ENCODE measurements around the gene APH1A. TPM values are rescaled to one million over a fixed set of nuclear protein-coding genes. Genes with fewer than 3 reads are reported as not detected.
A peak's percentile ranks its signal among the peaks of the same experiment; 100 is the strongest.
"Not testable (repeated sequence)": the region's sequence is repeated elsewhere in the genome, so short reads cannot be mapped to it uniquely, and the experiment has no call there.

Gene APH1A
- polyA plus RNA-seq (2012; ENCODE audit: missing spikeins) = 76.6 TPM

DNA sequence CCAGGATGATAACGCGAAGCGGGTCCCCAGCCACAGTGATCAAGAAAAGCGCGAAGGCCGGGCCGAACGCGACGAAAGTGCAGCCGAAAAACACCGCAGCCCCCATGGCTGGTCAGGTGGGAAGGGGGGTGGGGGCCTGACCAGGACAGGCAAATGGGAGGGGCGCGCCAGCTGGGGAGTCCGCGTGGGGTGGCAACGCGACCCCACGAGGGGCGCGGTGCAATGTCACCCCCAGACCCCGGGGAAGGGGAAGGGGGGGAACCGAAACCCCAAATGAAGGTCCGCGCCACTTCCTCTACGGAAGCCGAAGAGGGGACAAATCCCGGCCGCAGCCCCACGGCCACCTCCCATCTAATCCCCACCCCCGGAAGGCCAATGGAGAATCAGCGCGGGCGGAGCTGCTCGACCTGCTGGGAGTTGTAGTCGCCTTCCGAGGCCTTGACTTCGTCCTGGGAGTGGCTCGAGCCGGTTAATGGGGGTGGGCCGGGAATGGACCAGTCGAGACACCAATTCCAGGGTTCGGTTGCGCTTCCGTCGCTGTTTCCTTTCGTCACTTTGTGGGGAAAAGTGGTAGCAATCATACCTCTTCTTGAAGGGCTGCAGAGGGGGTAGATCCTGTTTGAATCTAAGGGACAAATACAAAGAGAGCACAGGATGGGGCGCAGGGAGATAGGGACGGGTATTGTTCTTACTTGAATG lies at the start of gene APH1A:
Gene APH1A, minus strand, starts transcription at position 312 of the 699 bp plus-strand sequence. Its CDS starts 206 bp downstream, at position 106.
- TF ChIP-seq POLR2A (IDR thresholded peaks at IDR 0.05; ENCODE audit: low read depth, low read length) = peak; percentile 62
- TF ChIP-seq TAF1 (IDR thresholded peaks at IDR 0.05; ENCODE audit: borderline replicate concordance, low read depth, low read length) = peak; percentile 47
- peak; percentile 34 for TF ChIP-seq POLR2AphosphoS5 (IDR thresholded peaks at IDR 0.05; ENCODE audit: low read depth, low read length)
- DNase-seq (ENCODE audit: insufficient read length) (peak; percentile 98), FAIRE-seq (peak; percentile 95)

DNA sequence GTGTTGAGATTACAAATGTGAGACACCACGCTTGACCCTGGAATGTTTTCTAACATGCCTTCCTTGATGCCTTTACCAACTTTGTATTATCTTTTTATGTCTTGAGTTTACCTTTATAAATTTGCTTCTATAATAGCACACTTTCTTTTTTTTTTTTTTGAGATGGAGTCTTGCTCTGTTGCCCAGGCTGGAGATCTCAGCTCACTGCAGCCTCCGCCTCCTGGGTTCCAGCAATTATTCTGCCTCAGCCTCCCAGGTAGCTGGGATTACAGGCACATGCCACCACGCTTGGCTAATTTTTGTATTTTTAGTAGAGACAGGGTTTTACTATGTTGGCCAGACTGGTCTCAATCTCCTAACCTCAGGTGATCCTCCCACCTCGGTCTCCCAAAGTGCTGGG lies 45.9 kb upstream of the APH1A start:
- not testable (repeated sequence) for FAIRE-seq; DNase-seq (ENCODE audit: insufficient read length)

GRCh38 chr1:150311762-150312161 lies 42.9 kb upstream of the APH1A start:
- FAIRE-seq (no peak), DNase-seq (ENCODE audit: insufficient read length) (no peak)
- TF ChIP-seq TAF1 (IDR thresholded peaks at IDR 0.05; ENCODE audit: borderline replicate concordance, low read depth, low read length) (no peak), POLR2AphosphoS5 (IDR thresholded peaks at IDR 0.05; ENCODE audit: low read depth, low read length) (no peak), POLR2A (IDR thresholded peaks at IDR 0.05; ENCODE audit: low read depth, low read length) (no peak)

GRCh38 chr1:150309758-150310508 lies 41.1 kb upstream of the APH1A start:
- DNase-seq (ENCODE audit: insufficient read length) = no peak
- TF ChIP-seq POLR2AphosphoS5 (IDR thresholded peaks at IDR 0.05; ENCODE audit: low read depth, low read length) (no peak), POLR2A (IDR thresholded peaks at IDR 0.05; ENCODE audit: low read depth, low read length) (no peak), TAF1 (IDR thresholded peaks at IDR 0.05; ENCODE audit: borderline replicate concordance, low read depth, low read length) (no peak)
- no peak for FAIRE-seq

- FAIRE-seq; DNase-seq (ENCODE audit: insufficient read length): not testable (repeated sequence)
These were observed 39.8 kb upstream of the APH1A start for GRCh38 chr1:150308585-150308984.

GRCh38 chr1:150302902-150303301 lies 34.1 kb upstream of the APH1A start:
- FAIRE-seq = no peak
- TF ChIP-seq POLR2AphosphoS5 (IDR thresholded peaks at IDR 0.05; ENCODE audit: low read depth, low read length) (no peak), POLR2A (IDR thresholded peaks at IDR 0.05; ENCODE audit: low read depth, low read length) (no peak), TAF1 (IDR thresholded peaks at IDR 0.05; ENCODE audit: borderline replicate concordance, low read depth, low read length) (no peak)

DNA sequence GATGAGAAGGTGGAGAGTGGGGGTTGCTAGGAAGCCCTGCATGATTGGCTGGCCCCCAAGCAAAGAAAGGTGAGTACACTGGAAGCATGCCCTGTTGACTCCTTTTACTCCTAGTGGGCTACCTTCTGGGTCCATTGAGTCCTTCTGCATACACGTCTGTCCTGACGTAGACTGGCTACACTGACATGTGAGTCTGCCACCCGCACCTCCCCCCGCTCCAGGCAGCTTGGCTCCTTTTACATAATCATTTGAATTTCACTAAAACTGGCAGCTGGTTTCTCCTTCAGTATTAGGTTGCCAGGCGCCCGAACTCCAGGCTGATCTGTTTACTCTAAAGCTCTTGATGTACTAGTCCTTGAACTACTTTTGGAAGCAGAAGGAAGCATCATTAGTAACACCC lies 33.5 kb upstream of the APH1A start:
- DNase-seq (ENCODE audit: insufficient read length) = no peak
- TF ChIP-seq TAF1 (IDR thresholded peaks at IDR 0.05; ENCODE audit: borderline replicate concordance, low read depth, low read length) = no peak
- no peak for FAIRE-seq

More at GRCh38 chr1:150302902-150303301, 34.1 kb upstream of the APH1A start:
- no peak for DNase-seq (ENCODE audit: insufficient read length)

GRCh38 chr1:150299716-150300115 lies 30.9 kb upstream of the APH1A start:
- no peak for TF ChIP-seq TAF1 (IDR thresholded peaks at IDR 0.05; ENCODE audit: borderline replicate concordance, low read depth, low read length)
- TF ChIP-seq POLR2A (IDR thresholded peaks at IDR 0.05; ENCODE audit: low read depth, low read length) = no peak
- no peak for TF ChIP-seq POLR2AphosphoS5 (IDR thresholded peaks at IDR 0.05; ENCODE audit: low read depth, low read length)
- no peak for FAIRE-seq

GRCh38 chr1:150295476-150295875 lies 26.7 kb upstream of the APH1A start:
- FAIRE-seq = no peak
- DNase-seq (ENCODE audit: insufficient read length) = no peak
- TF ChIP-seq TAF1 (IDR thresholded peaks at IDR 0.05; ENCODE audit: borderline replicate concordance, low read depth, low read length) = no peak

More at GRCh38 chr1:150299716-150300115, 30.9 kb upstream of the APH1A start:
- no peak for DNase-seq (ENCODE audit: insufficient read length)

GRCh38 chr1:150293433-150294253 lies 24.8 kb upstream of the APH1A start, which contains the start of gene MRPS21:
Gene MRPS21, plus strand, starts transcription at chr1:150293861. Its CDS starts 506 bp downstream, at chr1:150294367.
- DNase-seq (ENCODE audit: insufficient read length) = peak; percentile 78
- TF ChIP-seq TAF1 (IDR thresholded peaks at IDR 0.05; ENCODE audit: borderline replicate concordance, low read depth, low read length) (peak; percentile 84), POLR2AphosphoS5 (IDR thresholded peaks at IDR 0.05; ENCODE audit: low read depth, low read length) (peak; percentile 96), POLR2A (IDR thresholded peaks at IDR 0.05; ENCODE audit: low read depth, low read length) (peak; percentile 98)
- FAIRE-seq = peak; percentile 95

- TF ChIP-seq TAF1 (IDR thresholded peaks at IDR 0.05; ENCODE audit: borderline replicate concordance, low read depth, low read length) (no peak), POLR2AphosphoS5 (IDR thresholded peaks at IDR 0.05; ENCODE audit: low read depth, low read length) (no peak)
- DNase-seq (ENCODE audit: insufficient read length) = no peak
- no peak for FAIRE-seq
These were observed 20.0 kb upstream of the APH1A start for GRCh38 chr1:150288822-150289221.

DNA sequence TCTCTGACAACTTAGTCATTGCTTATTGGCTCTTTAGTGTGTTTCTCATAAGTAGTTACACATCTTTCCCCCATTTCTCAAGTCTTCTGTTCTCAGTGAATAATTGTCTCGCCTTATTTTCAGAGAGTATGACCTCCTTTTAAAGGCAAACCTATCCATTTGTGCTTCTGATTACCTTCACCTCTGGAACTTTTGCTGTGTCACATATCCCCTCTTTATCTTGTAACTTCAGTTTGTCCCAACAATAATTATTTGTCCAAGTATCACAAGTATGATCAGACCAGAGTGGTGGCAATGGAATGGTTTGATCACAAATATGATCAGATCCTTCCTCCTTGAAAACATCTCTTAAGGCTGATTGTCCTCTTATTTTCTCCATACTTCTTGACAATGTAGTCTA lies 19.6 kb upstream of the APH1A start:
- no peak for FAIRE-seq

More for the DNA sequence above, 19.6 kb upstream of the APH1A start:
- TF ChIP-seq TAF1 (IDR thresholded peaks at IDR 0.05; ENCODE audit: borderline replicate concordance, low read depth, low read length) (no peak), POLR2AphosphoS5 (IDR thresholded peaks at IDR 0.05; ENCODE audit: low read depth, low read length) (no peak), POLR2A (IDR thresholded peaks at IDR 0.05; ENCODE audit: low read depth, low read length) (no peak)
- no peak for DNase-seq (ENCODE audit: insufficient read length)
